Activated CD4-positive, alpha-beta T cell treated with anti-CD3 and anti-CD28 coated beads, Interleukin-2, amount 10 ng/mL, durations not matched to agents 24 days and 14 days (primary cell): Measurements from ENCODE around the gene NAA38. TPM values are rescaled to one million over a fixed set of nuclear protein-coding genes. Genes with fewer than 3 reads are reported as not detected.
A peak's percentile ranks its signal among the peaks of the same experiment; 100 is the strongest.

ENCODE experiments used
- DNase-seq: peaks from one replicate; pipeline ENCODE4 v3.0.0; 2022
- H3K27ac Mint-ChIP-seq: one replicate; pipeline ENCODE4 v1.8.0; 2022; ENCODE audit warnings: mild to moderate bottlenecking, mixed read lengths
- H3K27me3 Mint-ChIP-seq: one replicate; pipeline ENCODE4 v1.8.0; 2022; ENCODE audit warnings: mixed read lengths
- H3K36me3 Mint-ChIP-seq: one replicate; pipeline ENCODE4 v1.8.0; 2022; ENCODE audit warnings: low read depth, mild to moderate bottlenecking, mixed read lengths
- H3K4me1 Mint-ChIP-seq: one replicate; pipeline ENCODE4 v1.8.0; 2021; ENCODE audit warnings: mixed read lengths
- H3K4me3 Mint-ChIP-seq: one replicate; pipeline ENCODE4 v1.8.0; 2022; ENCODE audit warnings: mild to moderate bottlenecking, moderate library complexity, mixed read lengths
- H3K9me3 Mint-ChIP-seq: one replicate; pipeline ENCODE4 v1.8.0; 2021; ENCODE audit warnings: mixed read lengths
- intact Hi-C: fragments of 100-400 bp; cut with micrococcal nuclease; formaldehyde crosslinking; loops from one replicate; pipeline ENCODE4 v1.15.1; 2023
- total RNA-seq: library from RNA; stranded (reverse); gene quantifications from 2 replicates; pipeline ENCODE4 v1.2.3, GENCODE V29; 2022

The NAA38 gene
- total RNA-seq, 1 donor from 2014 or later, result 47.5 TPM

- Mint-ChIP-seq H3K4me1 (peaks cover 69% of the 10 kb centered on the region), H3K4me3 (peak overlapping the region; percentile 87), H3K9me3 (no peaks in the 10 kb centered on the region), H3K27me3 (peaks cover 4% of the 10 kb centered on the region), H3K27ac (peak overlapping the region; percentile 79), H3K36me3 (peaks cover 23% of the 10 kb centered on the region)
- intact Hi-C loops, result loop anchor here (10.0 kb wide), 1 partner anchor 264 kb away; the partner anchor contains the start of gene CD68
- DNase-seq, result peak; percentile 75
Observed at GRCh38 chr17:7838090-7839075, 19.0 kb downstream of the NAA38 start.

DNA sequence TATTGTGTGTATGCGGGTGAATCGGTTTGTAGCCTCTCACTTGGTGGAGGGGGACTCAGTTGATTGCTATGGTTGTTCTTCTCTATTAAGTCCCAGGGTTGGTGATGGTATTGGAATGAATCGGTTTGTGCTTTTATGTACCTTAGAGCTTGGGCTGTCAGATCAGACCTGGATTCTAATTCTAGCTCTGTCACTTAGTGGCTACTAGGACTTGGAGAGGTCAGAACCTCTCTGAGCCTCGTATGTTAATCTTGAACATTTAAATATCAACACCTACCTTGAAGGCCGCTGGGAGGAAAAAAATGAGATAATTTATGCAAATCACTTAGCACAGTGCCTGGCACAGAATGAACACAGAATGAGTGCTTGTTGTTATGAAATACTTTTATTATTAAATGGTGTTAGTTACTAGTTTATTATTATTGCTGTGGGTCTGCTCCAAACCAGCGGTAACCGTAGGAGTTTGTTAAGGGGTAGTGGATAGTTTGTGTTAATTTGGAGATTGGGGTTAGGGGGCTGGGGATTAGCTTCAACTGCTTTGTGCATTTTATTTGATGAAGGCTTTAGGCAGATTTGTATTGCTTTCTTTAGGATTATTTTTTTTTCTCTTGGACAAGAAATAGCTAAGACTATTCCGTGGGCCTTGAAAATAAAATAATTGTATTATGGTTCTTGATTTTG is 19.8 kb downstream of the NAA38 start:
- intact Hi-C loops, result loop anchor here (10.0 kb wide), 1 partner anchor 263 kb away; the partner anchor contains the start of gene CD68
- peaks cover 68% of the 10 kb centered on the region for H3K4me1 Mint-ChIP-seq
- peaks cover 9% of the 10 kb centered on the region for H3K27me3 Mint-ChIP-seq

GRCh38 chr17:7836596-7837407 is 20.6 kb downstream of the NAA38 start:
- peak overlapping the region; percentile 87 for H3K4me3 Mint-ChIP-seq
- no peaks in the 10 kb centered on the region for H3K9me3 Mint-ChIP-seq
- peak overlapping the region; percentile 34 for H3K27ac Mint-ChIP-seq
- H3K4me1 Mint-ChIP-seq, result peaks cover 63% of the 10 kb centered on the region
- intact Hi-C loops, result loop anchor here (10.0 kb wide), 1 partner anchor 262 kb away; the partner anchor contains the start of gene CD68
- H3K36me3 Mint-ChIP-seq, result peaks cover 16% of the 10 kb centered on the region
- H3K27me3 Mint-ChIP-seq, result peaks cover 11% of the 10 kb centered on the region
- peak; percentile 85 for DNase-seq

More for the DNA sequence above, 19.8 kb downstream of the NAA38 start:
- Mint-ChIP-seq H3K36me3 (peaks cover 21% of the 10 kb centered on the region), H3K4me3 (peak overlapping the region; percentile 87), H3K9me3 (no peaks in the 10 kb centered on the region), H3K27ac (peak overlapping the region; percentile 64)
- peak; percentile 61 for DNase-seq

- Mint-ChIP-seq H3K27me3 (peaks cover 15% of the 10 kb centered on the region), H3K27ac (peak overlapping the region; percentile 88), H3K9me3 (no peaks in the 10 kb centered on the region), H3K4me3 (peak overlapping the region; percentile 87), H3K4me1 (peaks cover 58% of the 10 kb centered on the region), H3K36me3 (peaks cover 13% of the 10 kb centered on the region)
- DNase-seq, result peak; percentile 80
- intact Hi-C loops, result loop anchor here (1.0 to 10.0 kb wide), 2 partner anchors 21 to 261 kb away; partner anchors contain the start of genes CD68 and NAA38
Observed at GRCh38 chr17:7835814-7836595, 21.4 kb downstream of the NAA38 start.

DNA sequence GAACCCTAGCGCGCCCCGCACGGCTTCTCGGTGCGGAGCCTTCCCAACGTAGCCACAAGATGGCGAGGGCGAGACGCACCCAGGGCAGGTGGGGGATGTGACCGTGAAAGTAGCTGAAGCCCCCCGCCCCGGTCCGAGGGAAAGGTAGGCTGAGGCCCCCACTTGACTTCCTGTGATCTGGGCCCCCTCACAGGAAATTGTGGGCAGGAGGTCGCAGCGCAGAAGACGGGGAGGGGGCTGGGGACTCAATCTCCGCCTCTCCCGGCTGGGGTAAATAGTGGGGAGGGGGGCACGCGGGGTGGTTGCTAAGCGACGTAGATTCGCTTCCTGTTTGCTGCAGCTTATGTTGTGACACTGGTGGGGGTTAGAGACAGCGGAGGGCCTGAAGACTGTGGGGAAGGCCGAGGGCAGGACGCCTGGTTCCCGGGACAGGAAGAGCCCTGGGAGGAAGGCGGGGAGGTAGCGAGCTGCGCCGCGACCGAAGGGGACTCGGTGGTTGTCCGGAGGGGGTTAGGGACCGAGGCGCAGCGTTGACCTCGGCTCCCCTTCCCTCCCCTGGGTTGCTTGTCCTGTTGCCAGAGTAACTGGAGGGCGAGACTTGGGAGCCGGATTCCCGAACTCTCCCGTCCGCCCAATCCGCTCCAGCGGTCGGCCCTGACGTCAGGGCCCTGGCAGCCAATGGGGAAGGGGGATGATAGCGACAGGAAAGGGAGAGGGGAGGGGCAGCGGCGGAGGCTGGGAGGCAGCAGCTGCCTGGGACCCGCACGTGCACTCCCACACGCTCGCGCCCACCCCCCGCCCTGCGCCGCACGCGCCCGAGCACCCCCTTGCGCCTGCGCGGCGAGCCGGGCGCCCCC is 22.2 kb downstream of the NAA38 start:
- Mint-ChIP-seq H3K9me3 (no peaks in the 10 kb centered on the region), H3K4me3 (peak overlapping the region; percentile 87), H3K27me3 (peaks cover 17% of the 10 kb centered on the region), H3K36me3 (peaks cover 8% of the 10 kb centered on the region), H3K27ac (peak overlapping the region; percentile 95), H3K4me1 (peaks cover 50% of the 10 kb centered on the region)
- DNase-seq, result peak; percentile 94
- intact Hi-C loops, result loop anchor here (1.0 to 10.0 kb wide), 4 partner anchors 7 to 260 kb away; partner anchors contain the start of genes CD68 and NAA38

DNA sequence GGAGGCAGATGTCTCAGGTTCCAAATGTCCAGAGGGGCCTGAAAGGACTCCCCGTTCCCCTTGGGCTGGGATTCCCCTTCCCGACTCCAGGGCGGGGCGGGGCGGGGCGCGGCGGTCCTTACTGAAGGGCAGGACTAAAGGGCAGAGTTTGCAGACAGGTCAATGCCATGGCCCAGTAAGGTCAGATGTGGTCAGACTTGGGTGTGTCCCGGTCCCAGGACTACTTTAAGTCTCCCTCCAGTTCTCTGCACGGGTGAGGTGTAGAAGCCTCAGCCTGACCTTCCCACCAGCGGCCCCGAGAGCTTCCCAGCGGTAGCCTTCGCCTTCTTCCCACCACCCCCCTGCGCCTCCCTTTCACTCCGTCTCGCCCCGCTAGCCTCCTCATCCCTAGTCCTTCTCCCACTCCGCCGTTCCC is 22.8 kb downstream of the NAA38 start:
- Mint-ChIP-seq H3K9me3 (no peaks in the 10 kb centered on the region), H3K4me1 (peaks cover 45% of the 10 kb centered on the region), H3K27ac (peak overlapping the region; percentile 95), H3K36me3 (peaks cover 5% of the 10 kb centered on the region), H3K27me3 (peaks cover 17% of the 10 kb centered on the region), H3K4me3 (peak overlapping the region; percentile 87)
- no peak for DNase-seq
- intact Hi-C loops, result loop anchor here (1.0 to 10.0 kb wide), 3 partner anchors 8 to 260 kb away; partner anchors contain the start of gene CD68

DNA sequence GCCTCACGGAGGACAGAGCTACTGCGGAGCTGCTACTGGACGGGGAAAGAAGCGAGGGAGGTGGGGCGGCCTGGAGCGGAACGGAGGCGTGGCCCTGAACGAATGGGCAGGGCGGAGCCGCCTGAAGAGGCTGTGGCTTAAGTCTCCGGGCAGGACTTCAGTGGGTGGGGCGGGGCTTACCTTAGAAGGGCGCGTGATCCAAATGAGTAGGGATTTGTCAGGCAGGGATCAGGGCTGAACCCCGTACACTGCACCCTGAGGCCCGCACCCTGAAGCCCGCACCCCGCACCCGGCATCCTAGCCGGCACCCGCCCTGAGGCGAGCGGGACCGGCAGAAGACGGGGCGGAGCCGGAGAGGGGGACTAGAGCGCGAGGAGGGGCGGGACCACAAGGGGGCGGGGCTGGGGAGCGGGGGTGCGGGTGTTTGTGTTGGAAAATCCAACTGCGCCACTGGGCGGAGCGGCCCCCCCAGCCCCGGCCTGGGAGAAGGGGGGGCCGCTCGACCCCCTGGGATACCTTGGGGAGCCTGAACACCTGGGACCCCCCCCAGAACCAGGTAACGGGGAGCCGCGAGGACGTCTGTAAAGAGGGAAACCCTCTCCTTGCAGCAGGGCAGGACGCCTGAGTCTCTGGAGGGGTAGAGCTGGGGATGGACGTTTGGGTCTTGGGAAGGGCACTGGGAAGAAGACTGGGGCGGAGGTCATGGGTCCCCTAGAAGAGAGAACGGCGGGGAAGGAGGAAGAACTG is 23.4 kb downstream of the NAA38 start, which contains the start of gene KDM6B:
TSS of gene KDM6B (plus strand) at position 423 of the 747 bp plus-strand sequence. CDS start 11,338 bp downstream, outside the sequence.
- intact Hi-C loops, result loop anchor here (1.0 to 10.0 kb wide), 3 partner anchors 8 to 259 kb away; partner anchors contain the start of gene CD68
- Mint-ChIP-seq H3K36me3 (peaks cover 3% of the 10 kb centered on the region), H3K27ac (peak within 1 kb of the TSS; percentile 95), H3K4me1 (peaks cover 39% of the 10 kb centered on the region), H3K9me3 (no peaks in the 10 kb centered on the region), H3K27me3 (peaks cover 20% of the 10 kb centered on the region), H3K4me3 (peak within 1 kb of the TSS; percentile 87)
- peak; percentile 97 for DNase-seq

- peak; percentile 61 for DNase-seq
- peak overlapping the region; percentile 83 for H3K27ac Mint-ChIP-seq
- H3K4me1 Mint-ChIP-seq, result peaks cover 33% of the 10 kb centered on the region
- no peaks in the 10 kb centered on the region for H3K36me3 Mint-ChIP-seq
- intact Hi-C loops, result loop anchor here (10.0 kb wide), 1 partner anchor 258 kb away; the partner anchor contains the start of gene CD68
- no peaks in the 10 kb centered on the region for H3K9me3 Mint-ChIP-seq
- H3K4me3 Mint-ChIP-seq, result peak overlapping the region; percentile 87
- H3K27me3 Mint-ChIP-seq, result peaks cover 20% of the 10 kb centered on the region
Observed at GRCh38 chr17:7833011-7833794, 24.2 kb downstream of the NAA38 start.

GRCh38 chr17:7832431-7832830 is 24.9 kb downstream of the NAA38 start:
- Mint-ChIP-seq H3K27ac (no peak overlapping the region), H3K36me3 (no peaks in the 10 kb centered on the region), H3K4me3 (no peak overlapping the region), H3K9me3 (no peaks in the 10 kb centered on the region), H3K4me1 (peaks cover 28% of the 10 kb centered on the region), H3K27me3 (peaks cover 25% of the 10 kb centered on the region)
- intact Hi-C loops, result loop anchor here (10.0 kb wide), 1 partner anchor 258 kb away; the partner anchor contains the start of gene CD68
- no peak for DNase-seq

DNA sequence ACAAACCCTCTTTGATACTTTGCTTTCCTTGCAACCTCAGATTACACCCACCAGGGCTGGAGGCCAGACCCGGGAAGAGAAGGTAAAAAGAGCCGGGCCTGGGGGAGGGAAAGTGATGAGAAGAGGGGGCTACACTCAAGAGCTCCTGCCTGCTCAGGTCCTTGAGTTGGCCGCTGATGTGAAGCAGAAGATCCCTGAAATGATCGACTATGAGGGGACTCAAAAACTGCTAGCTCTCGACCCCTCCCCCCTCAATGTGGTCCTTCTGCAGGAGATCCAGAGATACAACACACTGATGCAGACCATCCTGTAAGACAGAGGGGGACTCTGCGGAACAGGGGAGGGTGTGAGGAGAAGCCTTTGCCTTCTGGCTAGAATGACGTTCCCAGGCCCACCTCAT is 26.1 kb downstream of the NAA38 start:
- no peak overlapping the region for H3K4me3 Mint-ChIP-seq
- H3K27me3 Mint-ChIP-seq, result peaks cover 32% of the 10 kb centered on the region
- H3K9me3 Mint-ChIP-seq, result no peaks in the 10 kb centered on the region
- no peak for DNase-seq
- no peak overlapping the region for H3K27ac Mint-ChIP-seq
- peaks cover 17% of the 10 kb centered on the region for H3K4me1 Mint-ChIP-seq
- H3K36me3 Mint-ChIP-seq, result no peaks in the 10 kb centered on the region
- intact Hi-C loops, result loop anchor here (10.0 kb wide), 1 partner anchor 256 kb away; the partner anchor contains the start of gene CD68
